Osteoblast (primary cell): ENCODE results near the gene SH2D4B. TPM values are rescaled to one million over a fixed set of nuclear protein-coding genes. Genes with fewer than 3 reads are reported as not detected.

ENCODE experiments used
- DNase-seq: peaks from one replicate; pipeline ENCODE4 v3.0.0; 2011; ENCODE audit warnings: low spot score, mixed read lengths; ENCODE audit not compliant: insufficient read length; ENCODE audit errors: missing footprints
- H2AFZ ChIP-seq: 2 replicates; pipeline ENCODE4 v1.6.0; 2011; ENCODE audit warnings: mild to moderate bottlenecking, low read length
- H3K27ac ChIP-seq: 2 replicates; pipeline ENCODE4 v1.5.1; 2011; ENCODE audit warnings: mild to moderate bottlenecking, low read depth, low read length, moderate library complexity
- H3K27me3 ChIP-seq: 2 replicates; pipeline ENCODE4 v1.6.0; 2012; ENCODE audit warnings: mild to moderate bottlenecking, control low read depth, inconsistent platforms, low read length, moderate library complexity; ENCODE audit not compliant: insufficient read depth
- H3K36me3 ChIP-seq: 2 replicates; pipeline ENCODE4 v1.5.1; 2011; ENCODE audit warnings: mild to moderate bottlenecking, low read length, control low read depth, moderate library complexity; ENCODE audit not compliant: insufficient read depth
- H3K4me1 ChIP-seq: 2 replicates; pipeline ENCODE4 v1.5.1; 2011; ENCODE audit warnings: mild to moderate bottlenecking, low read length, control low read depth, moderate library complexity; ENCODE audit not compliant: insufficient read depth
- H3K4me2 ChIP-seq: 2 replicates; pipeline ENCODE4 v1.6.0; 2011; ENCODE audit warnings: mild to moderate bottlenecking, low read length; ENCODE audit not compliant: insufficient read depth
- H3K4me3 ChIP-seq: fragments of 200-600 bp; sonication (generic); 3 replicates; pipeline ENCODE4 v1.5.1; 2012; ENCODE audit warnings: mild to moderate bottlenecking, low read length, inconsistent platforms; ENCODE audit not compliant: insufficient read depth
- H3K79me2 ChIP-seq: 2 replicates; pipeline ENCODE4 v1.6.0; 2012; ENCODE audit warnings: mild to moderate bottlenecking, low read length, control low read depth, inconsistent platforms; ENCODE audit not compliant: insufficient read depth
- H3K9me3 ChIP-seq: 2 replicates; pipeline ENCODE4 v1.5.1; 2011; ENCODE audit warnings: low read depth, low read length, control low read depth
- H4K20me1 ChIP-seq: 2 replicates; pipeline ENCODE4 v1.6.0; 2012; ENCODE audit warnings: mild to moderate bottlenecking, low read length, control low read depth; ENCODE audit not compliant: insufficient read depth
- total RNA-seq: library from RNA; depleted of rRNA; stranded (reverse); fragments of >200 nt; gene quantifications from 2 replicates; pipeline ENCODE4 v1.2.3, GENCODE V29; 2012
- TF ChIP-seq, protein P1 (sequence below): IDR thresholded peaks from 2 replicates; pipeline ENCODE4 v1.5.1; 2011; ENCODE audit warnings: mild to moderate bottlenecking, low read depth, low read length, moderate library complexity; ENCODE audit errors: extremely low read depth

SH2D4B gene
- total RNA-seq, 1 donor = under 0.01 TPM

DNA sequence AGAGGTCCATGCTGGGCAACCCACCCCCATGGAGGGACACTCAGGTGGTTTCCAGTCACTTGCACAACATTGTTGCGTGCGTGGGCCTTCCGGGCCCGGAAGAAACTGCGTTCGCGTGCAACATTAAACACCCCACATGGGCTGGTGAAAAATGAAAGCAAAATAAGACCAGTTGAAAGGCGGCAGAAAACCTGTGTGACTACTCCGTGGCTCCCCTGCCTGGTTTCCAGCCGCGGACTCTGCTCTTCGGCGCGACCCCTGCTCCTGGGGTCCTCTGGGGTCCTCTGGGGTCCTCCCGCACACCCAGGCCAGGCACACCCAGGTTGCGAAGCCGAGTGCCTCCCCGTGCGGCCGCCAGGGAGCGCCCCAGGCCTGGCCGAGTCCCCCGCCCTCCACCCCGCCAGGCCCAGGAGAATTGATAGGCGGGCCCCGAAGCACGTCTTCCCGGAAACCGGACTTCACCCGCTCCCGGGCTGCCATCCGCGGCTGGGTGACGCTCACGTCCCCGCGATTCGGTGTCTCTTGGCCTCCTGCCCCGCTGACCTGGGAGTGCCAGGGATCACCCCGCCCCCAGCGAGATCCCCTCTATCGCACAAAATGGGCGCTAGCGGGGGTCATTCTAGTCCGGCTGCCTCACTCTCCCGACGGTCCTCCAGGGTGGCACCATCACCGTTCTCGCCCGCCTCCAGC is 1.9 kb upstream of the SH2D4B start:
- Histone ChIP-seq H3K27ac (no peak overlapping the region), H4K20me1 (no peaks in the 10 kb centered on the region), H3K79me2 (no peaks in the 10 kb centered on the region), H3K36me3 (no peaks in the 10 kb centered on the region), H2AFZ (peak overlapping the region; percentile 80), H3K27me3 (no peaks in the 10 kb centered on the region), H3K4me2 (peak overlapping the region; percentile 69), H3K4me1 (no peaks in the 10 kb centered on the region), H3K4me3 (peak overlapping the region; percentile 72), H3K9me3 (no peaks in the 10 kb centered on the region)
- TF ChIP-seq, protein P1, sequence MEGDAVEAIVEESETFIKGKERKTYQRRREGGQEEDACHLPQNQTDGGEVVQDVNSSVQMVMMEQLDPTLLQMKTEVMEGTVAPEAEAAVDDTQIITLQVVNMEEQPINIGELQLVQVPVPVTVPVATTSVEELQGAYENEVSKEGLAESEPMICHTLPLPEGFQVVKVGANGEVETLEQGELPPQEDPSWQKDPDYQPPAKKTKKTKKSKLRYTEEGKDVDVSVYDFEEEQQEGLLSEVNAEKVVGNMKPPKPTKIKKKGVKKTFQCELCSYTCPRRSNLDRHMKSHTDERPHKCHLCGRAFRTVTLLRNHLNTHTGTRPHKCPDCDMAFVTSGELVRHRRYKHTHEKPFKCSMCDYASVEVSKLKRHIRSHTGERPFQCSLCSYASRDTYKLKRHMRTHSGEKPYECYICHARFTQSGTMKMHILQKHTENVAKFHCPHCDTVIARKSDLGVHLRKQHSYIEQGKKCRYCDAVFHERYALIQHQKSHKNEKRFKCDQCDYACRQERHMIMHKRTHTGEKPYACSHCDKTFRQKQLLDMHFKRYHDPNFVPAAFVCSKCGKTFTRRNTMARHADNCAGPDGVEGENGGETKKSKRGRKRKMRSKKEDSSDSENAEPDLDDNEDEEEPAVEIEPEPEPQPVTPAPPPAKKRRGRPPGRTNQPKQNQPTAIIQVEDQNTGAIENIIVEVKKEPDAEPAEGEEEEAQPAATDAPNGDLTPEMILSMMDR = peak; percentile 40
- DNase-seq = peak; percentile 98

DNA sequence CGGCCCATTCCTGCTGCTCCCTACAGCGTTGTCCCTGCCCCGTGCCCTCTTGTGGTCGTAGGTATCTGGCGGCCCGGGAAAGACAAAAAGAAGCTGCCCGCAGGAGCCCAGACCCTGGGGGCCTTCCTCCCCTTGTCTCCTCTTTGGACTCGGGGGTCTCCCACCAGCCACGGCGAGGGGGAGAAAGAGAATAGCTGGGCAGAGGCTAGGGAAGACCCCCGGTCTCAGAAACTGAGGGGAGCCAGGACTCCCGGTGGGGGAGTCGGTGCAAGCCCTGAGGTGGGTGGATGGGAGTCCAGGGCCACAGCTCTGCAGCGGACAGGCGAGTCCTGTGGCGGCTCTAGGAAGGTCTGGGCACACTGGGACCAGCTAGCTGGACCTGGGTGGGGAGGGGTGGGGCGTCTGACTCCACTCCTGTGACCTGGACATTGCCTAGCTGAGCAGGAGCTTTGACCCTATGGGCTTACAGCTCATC is 1.3 kb upstream of the SH2D4B start:
- H4K20me1 ChIP-seq = no peaks in the 10 kb centered on the region
- TF ChIP-seq, protein P1 = no peak
- no peaks in the 10 kb centered on the region for H3K36me3 ChIP-seq
- no peaks in the 10 kb centered on the region for H3K4me1 ChIP-seq
- H3K27ac ChIP-seq = no peak overlapping the region
- H3K4me2 ChIP-seq = peak overlapping the region; percentile 69
- H2AFZ ChIP-seq = peak overlapping the region; percentile 80
- peak overlapping the region; percentile 72 for H3K4me3 ChIP-seq
- no peak for DNase-seq
- no peaks in the 10 kb centered on the region for H3K79me2 ChIP-seq
- no peaks in the 10 kb centered on the region for H3K9me3 ChIP-seq
- no peaks in the 10 kb centered on the region for H3K27me3 ChIP-seq

DNA sequence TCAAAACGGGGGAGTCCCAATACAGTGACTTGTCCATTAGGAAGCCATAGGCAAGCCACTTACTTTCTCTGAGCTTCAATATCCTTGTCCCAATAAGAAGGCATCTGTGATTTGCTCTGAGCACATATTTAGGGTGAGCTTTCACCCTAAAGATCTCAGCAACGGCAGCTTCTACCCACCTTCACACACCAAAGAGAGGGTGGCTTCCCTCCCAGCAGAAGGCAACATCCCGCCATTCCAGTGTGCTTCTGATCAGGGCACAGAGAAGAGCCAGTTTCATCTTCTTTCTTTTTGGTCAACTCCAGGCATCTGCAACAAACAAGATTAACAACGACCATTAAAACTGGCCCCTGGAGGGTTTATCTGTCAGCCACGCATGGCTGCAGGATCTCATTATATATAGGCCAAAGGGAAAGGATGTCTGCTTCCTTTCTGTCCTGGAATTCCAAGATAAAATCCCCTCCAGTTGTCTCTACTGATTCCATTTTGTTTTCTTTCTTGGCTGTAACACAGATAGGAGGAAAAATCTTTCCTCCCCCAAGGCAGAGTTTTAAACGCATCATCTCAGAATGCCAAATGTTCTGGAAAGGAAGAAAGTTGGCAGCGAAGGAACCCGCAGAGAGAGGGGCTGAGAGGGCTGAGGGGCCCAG is 491 bp upstream of the SH2D4B start:
- H3K9me3 ChIP-seq = no peaks in the 10 kb centered on the region
- no peaks in the 10 kb centered on the region for H3K4me1 ChIP-seq
- no peaks in the 10 kb centered on the region for H4K20me1 ChIP-seq
- no peaks in the 10 kb centered on the region for H3K27me3 ChIP-seq
- TF ChIP-seq, protein P1 = no peak
- H3K79me2 ChIP-seq = no peaks in the 10 kb centered on the region
- peak; percentile 90 for DNase-seq
- no peak overlapping the region for H3K4me3 ChIP-seq
- H2AFZ ChIP-seq = no peak overlapping the region
- H3K36me3 ChIP-seq = no peaks in the 10 kb centered on the region
- no peak overlapping the region for H3K27ac ChIP-seq
- no peak overlapping the region for H3K4me2 ChIP-seq

DNA sequence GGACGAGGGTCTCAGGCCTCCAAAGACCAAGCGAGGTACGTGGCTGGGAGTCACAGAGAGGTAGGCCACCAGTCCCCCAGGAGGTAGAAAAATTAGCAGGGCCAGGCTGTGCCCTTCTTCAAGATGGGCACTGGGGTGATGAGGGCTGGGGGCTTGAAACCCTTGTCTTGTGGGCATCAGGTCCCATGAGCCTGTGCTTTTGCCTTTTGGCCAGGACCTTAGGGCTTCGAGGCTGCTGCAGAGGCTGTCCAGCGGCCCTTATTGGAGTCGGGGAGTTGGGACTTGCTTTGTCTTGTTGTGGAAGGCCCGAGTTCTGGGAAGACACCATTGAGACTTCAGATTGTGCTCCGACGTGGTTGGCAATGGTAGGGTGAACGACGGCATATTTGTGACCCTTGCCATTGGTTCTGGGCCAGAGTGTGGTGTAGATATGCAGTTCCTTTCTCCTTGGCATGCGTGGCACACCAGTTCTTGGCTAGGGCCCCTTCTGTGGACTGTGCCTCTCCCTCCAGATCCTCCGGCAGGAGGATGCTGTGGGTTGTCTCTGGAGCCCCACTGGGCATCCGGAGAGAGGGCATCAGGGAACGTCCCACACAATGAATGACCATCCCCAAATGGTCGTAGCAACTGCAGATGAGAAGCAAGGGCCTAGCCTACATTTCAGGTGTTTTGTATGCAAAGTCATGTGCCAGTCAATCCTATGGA is 931 bp downstream of the SH2D4B start:
- Histone ChIP-seq H4K20me1 (no peaks in the 10 kb centered on the region), H3K36me3 (no peaks in the 10 kb centered on the region), H3K9me3 (no peaks in the 10 kb centered on the region), H3K4me3 (no peak overlapping the region), H3K27me3 (no peaks in the 10 kb centered on the region), H3K4me2 (no peak overlapping the region), H2AFZ (no peak overlapping the region), H3K4me1 (no peaks in the 10 kb centered on the region), H3K27ac (no peak overlapping the region), H3K79me2 (no peaks in the 10 kb centered on the region)
- DNase-seq = peak; percentile 52
- TF ChIP-seq, protein P1 = no peak
